Measurements from ENCODE around the gene DDX46.
A peak's percentile ranks its signal among the peaks of the same experiment; 100 is the strongest.
"Not testable (repeated sequence)": the region's sequence is repeated elsewhere in the genome, so short reads cannot be mapped to it uniquely, and the experiment has no call there.

Gene DDX46, protein sequence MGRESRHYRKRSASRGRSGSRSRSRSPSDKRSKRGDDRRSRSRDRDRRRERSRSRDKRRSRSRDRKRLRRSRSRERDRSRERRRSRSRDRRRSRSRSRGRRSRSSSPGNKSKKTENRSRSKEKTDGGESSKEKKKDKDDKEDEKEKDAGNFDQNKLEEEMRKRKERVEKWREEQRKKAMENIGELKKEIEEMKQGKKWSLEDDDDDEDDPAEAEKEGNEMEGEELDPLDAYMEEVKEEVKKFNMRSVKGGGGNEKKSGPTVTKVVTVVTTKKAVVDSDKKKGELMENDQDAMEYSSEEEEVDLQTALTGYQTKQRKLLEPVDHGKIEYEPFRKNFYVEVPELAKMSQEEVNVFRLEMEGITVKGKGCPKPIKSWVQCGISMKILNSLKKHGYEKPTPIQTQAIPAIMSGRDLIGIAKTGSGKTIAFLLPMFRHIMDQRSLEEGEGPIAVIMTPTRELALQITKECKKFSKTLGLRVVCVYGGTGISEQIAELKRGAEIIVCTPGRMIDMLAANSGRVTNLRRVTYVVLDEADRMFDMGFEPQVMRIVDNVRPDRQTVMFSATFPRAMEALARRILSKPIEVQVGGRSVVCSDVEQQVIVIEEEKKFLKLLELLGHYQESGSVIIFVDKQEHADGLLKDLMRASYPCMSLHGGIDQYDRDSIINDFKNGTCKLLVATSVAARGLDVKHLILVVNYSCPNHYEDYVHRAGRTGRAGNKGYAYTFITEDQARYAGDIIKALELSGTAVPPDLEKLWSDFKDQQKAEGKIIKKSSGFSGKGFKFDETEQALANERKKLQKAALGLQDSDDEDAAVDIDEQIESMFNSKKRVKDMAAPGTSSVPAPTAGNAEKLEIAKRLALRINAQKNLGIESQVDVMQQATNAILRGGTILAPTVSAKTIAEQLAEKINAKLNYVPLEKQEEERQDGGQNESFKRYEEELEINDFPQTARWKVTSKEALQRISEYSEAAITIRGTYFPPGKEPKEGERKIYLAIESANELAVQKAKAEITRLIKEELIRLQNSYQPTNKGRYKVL

GRCh38 chr5:134758504-134759341, at the start of gene DDX46:
TSS of gene DDX46 (plus strand) at chr5:134758779. CDS start at chr5:134758939, 160 bp downstream.
- DNase-seq: peak in 55 of 56 donors; percentile 46 to 95 (median 84)

DNA sequence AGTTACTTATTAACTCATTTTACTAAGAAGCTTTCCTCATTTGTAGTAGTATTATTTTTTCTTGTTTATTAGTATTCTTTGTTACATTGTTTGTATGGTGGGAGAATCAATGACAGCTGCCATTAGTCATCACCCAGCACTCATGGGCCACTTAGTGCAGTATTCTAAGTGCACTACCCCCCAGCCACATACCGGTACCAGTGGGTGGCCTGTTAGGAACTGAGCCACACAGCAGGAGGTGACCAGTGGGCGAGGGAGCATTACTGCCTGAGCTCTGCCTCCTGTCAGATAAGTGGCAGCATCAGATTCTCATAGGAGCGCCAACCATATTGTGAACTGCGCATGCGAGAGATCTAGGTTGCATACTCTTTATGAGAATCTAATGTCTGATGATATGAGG, 44.5 kb upstream of the DDX46 start:
- DNase-seq: no peak

GRCh38 chr5:134714541-134714940, 44.0 kb upstream of the DDX46 start:
- DNase-seq: no peak

GRCh38 chr5:134715466-134715865, 43.1 kb upstream of the DDX46 start:
- peak in 12 of 56 donors; percentile 1 to 49 (median 12) for DNase-seq

DNA sequence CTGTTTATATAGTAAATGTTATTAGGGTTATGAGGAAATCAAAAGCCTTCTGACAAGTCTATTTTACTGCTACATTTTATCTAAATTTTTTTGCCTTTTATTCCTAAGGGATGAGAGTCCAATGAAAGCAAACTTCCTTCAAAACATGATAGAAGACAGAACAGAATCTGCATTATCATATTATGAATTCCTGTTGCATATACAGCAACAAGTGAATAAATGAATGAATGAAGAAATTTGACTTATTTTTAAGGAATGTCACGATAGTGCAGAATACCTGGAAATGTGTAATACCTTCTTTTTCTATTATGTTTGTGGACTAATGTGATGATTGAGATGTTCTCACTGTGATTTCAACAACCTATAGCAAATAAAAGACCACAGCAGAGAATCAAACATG, 33.7 kb upstream of the DDX46 start:
- no peak for DNase-seq

- no peak for DNase-seq
Observed at GRCh38 chr5:134732819-134733218, 25.8 kb upstream of the DDX46 start.

DNA sequence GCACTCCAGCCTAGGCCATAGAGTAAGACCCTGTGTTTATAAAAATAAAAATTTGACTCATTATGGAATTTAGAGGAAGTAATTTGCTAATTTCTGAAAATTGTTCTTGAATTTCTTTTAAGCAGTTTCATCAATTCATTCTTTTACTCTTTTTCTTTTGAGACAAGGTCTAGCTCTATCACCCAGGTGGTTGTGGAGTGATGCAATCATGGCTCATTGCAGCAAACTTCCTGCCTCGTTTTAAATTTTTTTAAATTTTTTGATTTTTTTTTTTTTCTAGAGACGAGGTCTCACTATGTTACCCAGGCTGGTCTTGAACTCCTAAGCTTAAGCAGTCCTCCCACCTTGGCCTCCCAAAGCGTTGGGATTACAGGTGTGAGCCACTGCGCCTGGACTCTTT, 23.3 kb upstream of the DDX46 start:
- no peak for DNase-seq

DNA sequence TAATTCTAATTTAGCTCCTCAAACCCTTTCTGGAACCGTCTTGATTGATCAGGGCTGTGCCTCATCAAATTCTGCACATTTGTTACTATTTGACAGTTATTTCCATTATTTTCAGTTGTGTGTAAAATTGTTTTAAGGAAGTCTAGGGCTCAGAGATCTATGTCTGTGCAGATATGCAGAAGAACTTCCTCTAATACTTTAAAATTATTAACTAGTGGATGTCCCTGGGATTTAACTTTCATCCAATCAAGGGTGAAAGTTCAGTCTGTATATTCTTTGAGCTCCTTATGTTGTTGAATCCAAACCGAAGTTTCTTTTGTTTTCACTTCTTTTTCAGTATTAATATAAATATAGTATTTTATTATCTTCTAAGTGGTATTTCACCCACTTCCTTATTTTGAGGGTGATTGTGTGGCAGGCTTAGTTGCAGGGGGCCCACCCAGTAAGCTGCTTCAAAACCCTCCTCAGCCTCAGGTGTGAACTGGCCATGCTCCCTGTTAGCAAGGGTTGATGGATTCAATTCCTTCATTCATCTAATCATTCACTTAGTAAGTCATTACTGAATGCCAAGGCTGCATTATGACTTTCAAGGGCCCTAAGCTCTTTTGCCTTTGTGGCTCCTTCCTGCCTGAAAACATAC, 22.3 kb upstream of the DDX46 start:
- DNase-seq: no peak

- DNase-seq: peak; percentile 69 to 98 (median 94)
Observed at GRCh38 chr5:134738133-134738962, 20.2 kb upstream of the DDX46 start, which contains the start of gene CAMLG. TSS of gene CAMLG (plus strand) at chr5:134738548. CDS start at chr5:134738621, 73 bp downstream.

- peak in 17 of 56 donors; percentile 10 to 57 (median 36) for DNase-seq
Observed at GRCh38 chr5:134738963-134739661, 19.5 kb upstream of the DDX46 start.

GRCh38 chr5:134741052-134741451, 17.5 kb upstream of the DDX46 start:
- no peak for DNase-seq

- no peak for DNase-seq
Observed at GRCh38 chr5:134742134-134742533, 16.4 kb upstream of the DDX46 start.

GRCh38 chr5:134749415-134749814, 9.2 kb upstream of the DDX46 start:
- no peak for DNase-seq

DNA sequence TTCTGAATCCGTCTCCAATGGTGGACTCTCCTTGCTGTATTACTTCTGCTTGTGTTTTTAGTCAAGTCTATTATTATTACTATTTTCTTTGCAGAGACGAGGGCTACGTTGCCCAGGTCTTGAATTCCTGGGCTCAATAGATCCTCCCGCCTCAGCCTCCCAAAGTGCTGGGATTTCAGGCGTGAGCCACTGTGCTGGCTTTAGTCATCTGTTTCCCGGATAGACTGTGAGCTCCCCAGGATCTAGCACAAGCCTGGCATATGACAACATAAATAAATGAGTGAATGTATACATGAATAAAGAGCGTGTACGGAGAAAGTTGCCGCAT, 439 bp upstream of the DDX46 start:
- no peak for DNase-seq

DNA sequence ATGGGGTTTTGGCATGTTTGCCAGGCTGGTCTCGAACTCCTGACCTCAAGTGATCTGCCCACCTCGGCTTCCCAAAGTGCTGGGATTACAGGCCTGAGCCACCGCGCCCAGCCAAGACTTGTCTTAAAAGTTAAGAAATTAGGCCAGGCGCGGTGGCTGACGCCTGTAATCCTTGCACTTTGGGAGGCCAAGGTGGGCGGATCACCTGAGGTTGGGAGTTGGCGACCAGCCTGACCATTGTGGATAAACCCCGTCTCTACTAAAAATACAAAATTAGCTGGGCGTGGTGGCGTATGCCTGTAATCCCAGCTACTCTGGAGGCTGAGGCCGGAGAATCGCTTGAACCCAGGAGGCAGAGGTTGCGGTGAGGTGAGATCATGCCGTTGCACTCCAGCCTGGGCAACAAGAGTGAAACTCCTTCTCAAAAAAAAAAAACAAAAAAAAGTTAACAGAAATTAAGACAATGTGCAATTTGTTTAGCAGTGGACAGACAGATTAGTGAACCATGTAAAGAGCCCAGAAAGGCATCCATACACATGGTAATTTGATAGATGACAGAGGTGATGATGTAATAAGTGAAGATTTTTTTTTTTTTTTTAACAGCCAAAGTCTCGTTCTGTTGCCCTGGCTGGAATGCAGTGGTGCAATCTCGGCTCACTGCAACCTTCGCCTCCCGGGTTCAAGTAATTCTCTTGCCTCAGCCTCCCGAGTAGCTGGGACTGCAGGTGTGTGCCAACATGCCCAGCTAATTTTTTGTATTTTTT, 9.1 kb downstream of the DDX46 start:
- DNase-seq: not testable (repeated sequence)

DNA sequence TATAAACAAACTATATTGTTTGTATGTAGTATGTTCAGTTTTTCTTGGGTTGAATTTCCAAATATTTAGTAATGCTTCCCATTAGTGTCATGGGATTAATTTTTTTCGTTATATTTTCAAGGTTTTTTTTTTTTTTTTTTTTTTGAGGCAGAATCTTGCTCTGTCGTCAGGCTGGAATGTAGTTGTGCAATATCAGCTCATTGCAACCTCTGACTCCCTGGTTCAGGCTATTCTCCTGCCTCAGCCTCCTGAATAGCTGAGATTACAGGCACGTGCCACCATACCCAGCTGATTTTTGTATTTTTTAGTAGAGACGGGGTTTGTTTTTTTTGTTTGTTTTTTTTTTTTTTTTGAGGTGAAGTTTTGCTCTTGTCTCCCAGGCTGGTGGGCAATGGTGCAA, 10.6 kb downstream of the DDX46 start:
- DNase-seq: no peak

GRCh38 chr5:134772461-134773125, 14.0 kb downstream of the DDX46 start:
- no peak for DNase-seq

DNA sequence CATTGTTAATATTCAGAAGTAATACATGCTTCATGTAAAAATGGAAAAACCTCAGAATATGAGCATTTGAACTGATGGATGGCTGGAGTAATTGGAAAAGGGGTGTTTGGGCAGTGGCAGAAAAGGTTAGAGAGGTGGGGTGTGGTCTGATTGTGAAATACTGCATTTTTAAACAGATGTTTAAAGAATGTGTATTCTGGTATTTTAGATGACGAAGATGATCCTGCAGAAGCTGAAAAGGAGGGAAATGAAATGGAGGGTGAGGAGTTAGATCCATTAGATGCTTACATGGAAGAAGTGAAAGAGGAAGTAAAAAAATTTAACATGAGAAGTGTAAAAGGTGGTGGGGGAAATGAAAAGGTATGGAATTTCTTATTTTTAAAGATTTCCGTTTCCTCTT, 18.8 kb downstream of the DDX46 start:
- DNase-seq: no peak
